ENCODE data around the gene RASSF8. TPM values are rescaled to one million over a fixed set of nuclear protein-coding genes. Genes with fewer than 3 reads are reported as not detected.

Gene RASSF8
- total RNA-seq, 1 experiment from 2014 or later: 9.2 TPM

- no peak for DNase-seq (ENCODE audit: low read depth, low spot score)
- TF ChIP-seq, protein P1, sequence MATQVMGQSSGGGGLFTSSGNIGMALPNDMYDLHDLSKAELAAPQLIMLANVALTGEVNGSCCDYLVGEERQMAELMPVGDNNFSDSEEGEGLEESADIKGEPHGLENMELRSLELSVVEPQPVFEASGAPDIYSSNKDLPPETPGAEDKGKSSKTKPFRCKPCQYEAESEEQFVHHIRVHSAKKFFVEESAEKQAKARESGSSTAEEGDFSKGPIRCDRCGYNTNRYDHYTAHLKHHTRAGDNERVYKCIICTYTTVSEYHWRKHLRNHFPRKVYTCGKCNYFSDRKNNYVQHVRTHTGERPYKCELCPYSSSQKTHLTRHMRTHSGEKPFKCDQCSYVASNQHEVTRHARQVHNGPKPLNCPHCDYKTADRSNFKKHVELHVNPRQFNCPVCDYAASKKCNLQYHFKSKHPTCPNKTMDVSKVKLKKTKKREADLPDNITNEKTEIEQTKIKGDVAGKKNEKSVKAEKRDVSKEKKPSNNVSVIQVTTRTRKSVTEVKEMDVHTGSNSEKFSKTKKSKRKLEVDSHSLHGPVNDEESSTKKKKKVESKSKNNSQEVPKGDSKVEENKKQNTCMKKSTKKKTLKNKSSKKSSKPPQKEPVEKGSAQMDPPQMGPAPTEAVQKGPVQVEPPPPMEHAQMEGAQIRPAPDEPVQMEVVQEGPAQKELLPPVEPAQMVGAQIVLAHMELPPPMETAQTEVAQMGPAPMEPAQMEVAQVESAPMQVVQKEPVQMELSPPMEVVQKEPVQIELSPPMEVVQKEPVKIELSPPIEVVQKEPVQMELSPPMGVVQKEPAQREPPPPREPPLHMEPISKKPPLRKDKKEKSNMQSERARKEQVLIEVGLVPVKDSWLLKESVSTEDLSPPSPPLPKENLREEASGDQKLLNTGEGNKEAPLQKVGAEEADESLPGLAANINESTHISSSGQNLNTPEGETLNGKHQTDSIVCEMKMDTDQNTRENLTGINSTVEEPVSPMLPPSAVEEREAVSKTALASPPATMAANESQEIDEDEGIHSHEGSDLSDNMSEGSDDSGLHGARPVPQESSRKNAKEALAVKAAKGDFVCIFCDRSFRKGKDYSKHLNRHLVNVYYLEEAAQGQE (IDR thresholded peaks at IDR 0.05; ENCODE audit: low read depth): no peak
- TF ChIP-seq EGR1 (IDR thresholded peaks at IDR 0.05; ENCODE audit: low read depth) (no peak), FOSL1 (IDR thresholded peaks at IDR 0.05; ENCODE audit: low read depth) (no peak), YY1 (IDR thresholded peaks at IDR 0.05; ENCODE audit: extremely low read depth, insufficient replicate concordance, low read depth, low read length) (no peak), SRF (IDR thresholded peaks at IDR 0.05; ENCODE audit: low read depth) (no peak), POLR2A (IDR thresholded peaks at IDR 0.05; ENCODE audit: borderline replicate concordance, extremely low read depth, insufficient read depth, insufficient read length) (no peak), EZH2 (IDR thresholded peaks at IDR 0.05) (no peak), TCF7L2 (IDR thresholded peaks at IDR 0.05; ENCODE audit: borderline replicate concordance, extremely low read depth, insufficient read depth, insufficient read length) (no peak), SP1 (IDR thresholded peaks at IDR 0.05; ENCODE audit: low read depth) (no peak), MAX (IDR thresholded peaks at IDR 0.05) (no peak), SIN3A (IDR thresholded peaks at IDR 0.05; ENCODE audit: low read depth) (no peak), CBX3 (IDR thresholded peaks at IDR 0.05; ENCODE audit: low read depth) (no peak)
- TF ChIP-seq, protein P2, sequence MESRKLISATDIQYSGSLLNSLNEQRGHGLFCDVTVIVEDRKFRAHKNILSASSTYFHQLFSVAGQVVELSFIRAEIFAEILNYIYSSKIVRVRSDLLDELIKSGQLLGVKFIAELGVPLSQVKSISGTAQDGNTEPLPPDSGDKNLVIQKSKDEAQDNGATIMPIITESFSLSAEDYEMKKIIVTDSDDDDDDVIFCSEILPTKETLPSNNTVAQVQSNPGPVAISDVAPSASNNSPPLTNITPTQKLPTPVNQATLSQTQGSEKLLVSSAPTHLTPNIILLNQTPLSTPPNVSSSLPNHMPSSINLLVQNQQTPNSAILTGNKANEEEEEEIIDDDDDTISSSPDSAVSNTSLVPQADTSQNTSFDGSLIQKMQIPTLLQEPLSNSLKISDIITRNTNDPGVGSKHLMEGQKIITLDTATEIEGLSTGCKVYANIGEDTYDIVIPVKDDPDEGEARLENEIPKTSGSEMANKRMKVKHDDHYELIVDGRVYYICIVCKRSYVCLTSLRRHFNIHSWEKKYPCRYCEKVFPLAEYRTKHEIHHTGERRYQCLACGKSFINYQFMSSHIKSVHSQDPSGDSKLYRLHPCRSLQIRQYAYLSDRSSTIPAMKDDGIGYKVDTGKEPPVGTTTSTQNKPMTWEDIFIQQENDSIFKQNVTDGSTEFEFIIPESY (IDR thresholded peaks at IDR 0.05; ENCODE audit: extremely low read depth, insufficient replicate concordance, low read length): no peak
- TF ChIP-seq, protein P3, sequence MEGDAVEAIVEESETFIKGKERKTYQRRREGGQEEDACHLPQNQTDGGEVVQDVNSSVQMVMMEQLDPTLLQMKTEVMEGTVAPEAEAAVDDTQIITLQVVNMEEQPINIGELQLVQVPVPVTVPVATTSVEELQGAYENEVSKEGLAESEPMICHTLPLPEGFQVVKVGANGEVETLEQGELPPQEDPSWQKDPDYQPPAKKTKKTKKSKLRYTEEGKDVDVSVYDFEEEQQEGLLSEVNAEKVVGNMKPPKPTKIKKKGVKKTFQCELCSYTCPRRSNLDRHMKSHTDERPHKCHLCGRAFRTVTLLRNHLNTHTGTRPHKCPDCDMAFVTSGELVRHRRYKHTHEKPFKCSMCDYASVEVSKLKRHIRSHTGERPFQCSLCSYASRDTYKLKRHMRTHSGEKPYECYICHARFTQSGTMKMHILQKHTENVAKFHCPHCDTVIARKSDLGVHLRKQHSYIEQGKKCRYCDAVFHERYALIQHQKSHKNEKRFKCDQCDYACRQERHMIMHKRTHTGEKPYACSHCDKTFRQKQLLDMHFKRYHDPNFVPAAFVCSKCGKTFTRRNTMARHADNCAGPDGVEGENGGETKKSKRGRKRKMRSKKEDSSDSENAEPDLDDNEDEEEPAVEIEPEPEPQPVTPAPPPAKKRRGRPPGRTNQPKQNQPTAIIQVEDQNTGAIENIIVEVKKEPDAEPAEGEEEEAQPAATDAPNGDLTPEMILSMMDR (IDR thresholded peaks at IDR 0.05 in 2 of 3, conservative IDR thresholded peaks at IDR 0.05 in 1 of 3; ENCODE audit: borderline replicate concordance in 1 of 3, insufficient read depth in 1 of 3, low read depth in 2 of 3, low read length in 2 of 3): no peak
- no peaks in the 10 kb centered on the region for H3K9me2 ChIP-seq (ENCODE audit: insufficient read depth)
- peak overlapping the region; percentile 49 for H3K4me2 ChIP-seq (ENCODE audit: low read length)
- ATAC-seq: no peak
- no peaks in the 10 kb centered on the region for H3K79me2 ChIP-seq (ENCODE audit: insufficient read depth, low read length)
- intact Hi-C loops (cut with micrococcal nuclease): no loop called here
- ChIA-PET RAD21 (ENCODE audit: low non-redundant PET in 1 of 2, low total read pairs in 2 of 2, uncharacterized antibody in 2 of 2, unreplicated experiment in 2 of 2) (no interaction called here), CTCF (no interaction called here), POLR2A (no interaction called here)
- no peak overlapping the region for H3K4me3 ChIP-seq (replicated peaks in 1 of 2; ENCODE audit: low read depth in 1 of 2, low read length in 2 of 2)
- no TSS peak for BruUV-seq (replicated peaks)
- no peaks in the 10 kb centered on the region for H3K27me3 ChIP-seq (ENCODE audit: insufficient read depth, low read length)
- peaks cover 3 to 14% of the 10 kb centered on the region in 2 experiments; a peak in 3 of 4 replicates for H3K4me1 ChIP-seq (ENCODE audit: control insufficient read depth in 1 of 2, insufficient read depth in 2 of 2, low read length in 2 of 2)
- H3K9ac ChIP-seq (ENCODE audit: low read length): no peak overlapping the region
- H3K9me3 ChIP-seq (ENCODE audit: control insufficient read depth in 1 of 2, insufficient read depth in 1 of 2, low read depth in 1 of 2, low read length in 2 of 2): no peaks in the 10 kb centered on the region
- no peak overlapping the region for H2AFZ ChIP-seq (ENCODE audit: low read depth, low read length, poor library complexity, severe bottlenecking)
- H4K20me1 ChIP-seq (ENCODE audit: insufficient read depth): no peaks in the 10 kb centered on the region
- H3K36me3 ChIP-seq (ENCODE audit: control insufficient read depth in 1 of 2, insufficient read depth in 2 of 2, low read length in 2 of 2): no peaks in the 10 kb centered on the region
- H3K27ac ChIP-seq (ENCODE audit: low read depth, low read length): no peak overlapping the region
These were observed 33.4 kb upstream of the RASSF8 start for GRCh38 chr12:25925064-25925463.

Data from HCT116 (cell line).